Panc1 (cell line): ENCODE results near the gene NUDT3. TPM values are rescaled to one million over a fixed set of nuclear protein-coding genes. Genes with fewer than 3 reads are reported as not detected.
"Not testable (repeated sequence)": the region's sequence is repeated elsewhere in the genome, so short reads cannot be mapped to it uniquely, and the experiment has no call there.

Source experiments
- ATAC-seq: fragments of 200-7000 bp; cut with Tn5 transposase; 2 replicates; pipeline ENCODE4 v1.9.1; 2020; ENCODE audit warnings: mild to moderate bottlenecking, moderate library complexity
- BruUV-seq: library from RNA; stranded (reverse); fragments of 400-500 nt; replicated peaks from 2 replicates; lab custom pipeline; 2021; lab: Mats Ljungman, UMichigan
- CTCF ChIA-PET: fragments of 300-600 bp; sonication (Branson Sonifier 250); formaldehyde crosslinking; loops from one replicate; lab custom pipeline; 2022; ENCODE audit warnings: antibody characterized with exemption; lab: Charles Lee
- POLR2A ChIA-PET: fragments of 300-600 bp; sonication (Branson Sonifier 250); formaldehyde crosslinking; loops from one replicate; lab custom pipeline; 2022; ENCODE audit warnings: antibody characterized with exemption; lab: Charles Lee
- DNase-seq: peaks from one replicate; pipeline ENCODE4 v3.0.0-alpha.2; 2010; ENCODE audit warnings: low read depth, low spot score
- H3K27ac ChIP-seq: 2 replicates; pipeline ENCODE4 v1.5.1; 2011; ENCODE audit warnings: mild to moderate bottlenecking, low read length, inconsistent platforms
- H3K27me3 ChIP-seq: fragments of 200-500 bp; sonication (Bioruptor generic); 2 replicates; pipeline ENCODE4 v1.6.0; 2014; ENCODE audit warnings: low read length, inconsistent platforms; ENCODE audit not compliant: control insufficient read depth, insufficient read depth
- H3K36me3 ChIP-seq: fragments of 200-500 bp; sonication (Bioruptor generic); 2 replicates; pipeline ENCODE4 v1.5.1; 2014; ENCODE audit warnings: inconsistent platforms, mild to moderate bottlenecking, low read length, moderate library complexity; ENCODE audit not compliant: control insufficient read depth, insufficient read depth
- H3K4me1 ChIP-seq: 2 replicates; pipeline ENCODE4 v1.5.1; 2011; ENCODE audit warnings: inconsistent platforms, mild to moderate bottlenecking, low read length, moderate library complexity; ENCODE audit not compliant: control insufficient read depth, insufficient read depth
- H3K4me3 ChIP-seq, 2 experiments: 2 replicates each; pipeline ENCODE4 v1.5.1; 2011 to 2012; ENCODE audit warnings: low read depth in 2 of 2, low read length in 2 of 2, mild to moderate bottlenecking in 2 of 2, inconsistent platforms in 1 of 2, moderate library complexity in 1 of 2
- H3K9me3 ChIP-seq: fragments of 200-500 bp; sonication (Bioruptor generic); 2 replicates; pipeline ENCODE4 v1.5.1; 2014; ENCODE audit warnings: low read depth, mild to moderate bottlenecking, inconsistent platforms, low read length, moderate library complexity; ENCODE audit not compliant: control insufficient read depth, insufficient read depth
- CTCF ChIP-seq: fragments of 450-650 bp; IDR thresholded peaks from 2 replicates; pipeline ENCODE4 v1.5.1; 2017; ENCODE audit warnings: mild to moderate bottlenecking
- POLR2AphosphoS5 ChIP-seq: IDR thresholded peaks from 2 replicates; pipeline ENCODE4 v1.6.1; 2012; ENCODE audit warnings: mild to moderate bottlenecking, low read depth, low read length, moderate library complexity
- REST ChIP-seq, 2 experiments: IDR thresholded peaks; 2 replicates each; pipeline ENCODE4 v1.6.1; 2011 to 2012; ENCODE audit warnings: low read depth in 2 of 2, control low read depth in 1 of 2, low read length in 1 of 2, mild to moderate bottlenecking in 1 of 2, moderate library complexity in 1 of 2; ENCODE audit not compliant: insufficient read depth in 1 of 2
- SIN3A ChIP-seq: IDR thresholded peaks from 2 replicates; pipeline ENCODE4 v1.6.1; 2012; ENCODE audit warnings: low read depth, mild to moderate bottlenecking, low read length, moderate library complexity, borderline replicate concordance; ENCODE audit not compliant: insufficient read depth
- TCF7L2 ChIP-seq: IDR thresholded peaks from 2 replicates; pipeline ENCODE4 v1.6.1; 2011; ENCODE audit warnings: mild to moderate bottlenecking, low read depth, low read length, inconsistent platforms
- in situ Hi-C: cut with HindIII; loops from 2 replicates; pipeline ENCODE4 v1.10.0; 2016; ENCODE audit warnings: low sequenced_read_pairs, low pct_unique_long_range_greater_than_20kb
- intact Hi-C: fragments of 100-400 bp; cut with micrococcal nuclease; formaldehyde crosslinking; loops from one replicate; pipeline ENCODE4 v1.10.0; 2022; ENCODE audit not compliant: unreplicated experiment
- total RNA-seq: library from RNA; stranded (reverse); gene quantifications from one replicate; pipeline ENCODE4 v1.2.1, GENCODE V29; 2021; ENCODE audit not compliant: unreplicated experiment

NUDT3 gene
- total RNA-seq, 1 experiment from 2014 or later, result 25.9 TPM

DNA sequence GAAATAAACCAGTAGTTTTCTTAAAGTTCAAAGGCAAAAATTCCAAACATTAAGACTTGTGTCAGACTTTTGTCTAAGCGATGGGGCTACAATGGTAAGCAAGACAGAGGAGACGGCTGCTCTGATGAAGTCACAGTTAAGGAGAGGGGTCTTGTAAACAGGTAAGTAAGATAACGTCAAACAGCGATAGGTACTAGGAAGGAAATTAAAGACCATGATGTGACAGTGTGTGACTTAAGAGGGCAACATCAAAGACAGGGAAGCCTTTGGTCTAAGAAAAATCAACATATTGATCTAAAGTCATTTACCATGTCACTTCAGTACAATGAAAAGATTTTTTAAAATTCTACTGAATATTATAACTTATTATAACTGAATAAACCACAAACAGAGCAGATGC lies 23.1 kb downstream of the NUDT3 start:
- DNase-seq (no peak), ATAC-seq (no peak)
- Histone ChIP-seq H3K4me1 (no peaks in the 10 kb centered on the region), H3K4me3 (no peak overlapping the region), H3K27me3 (no peaks in the 10 kb centered on the region), H3K36me3 (no peaks in the 10 kb centered on the region), H3K27ac (no peak overlapping the region), H3K9me3 (no peaks in the 10 kb centered on the region)
- intact Hi-C loops, result no loop called here
- in situ Hi-C loops, result no loop called here
- CTCF ChIA-PET, result interaction anchor here (0.5 kb wide), 1 partner anchor 57 kb away, joined by 4 read pairs; the partner anchor contains the start of gene RPS10
- TF ChIP-seq REST (IDR thresholded peaks at IDR 0.05; ENCODE audit: insufficient read depth in 1 of 2, low read depth in 2 of 2, low read length in 1 of 2) (no peak), CTCF (no peak), POLR2AphosphoS5 (no peak), TCF7L2 (no peak), SIN3A (no peak)
- POLR2A ChIA-PET, result no interaction called here
- no TSS peak for BruUV-seq

DNA sequence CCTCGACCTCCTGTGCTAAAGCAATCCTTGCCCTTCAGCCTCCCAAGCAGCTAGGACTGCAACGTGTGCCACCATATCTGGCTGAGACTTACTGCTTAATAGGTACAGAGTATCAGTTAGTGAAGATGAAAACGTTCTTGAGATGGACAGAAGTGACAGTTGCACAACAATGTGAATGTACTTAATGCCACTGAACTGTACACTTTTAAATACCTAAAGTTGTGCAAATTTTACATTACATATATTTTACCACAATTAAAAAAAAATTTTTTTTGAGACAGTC lies 25.9 kb downstream of the NUDT3 start:
- no peak overlapping the region for H3K4me3 ChIP-seq
- no peak for ATAC-seq
- ChIA-PET CTCF (no interaction called here), POLR2A (interaction anchor here (0.6 kb wide), 1 partner anchor 347 kb away, joined by 6 read pairs; no protein-coding TSS in a partner anchor)
- TF ChIP-seq TCF7L2 (no peak), SIN3A (no peak), REST (IDR thresholded peaks at IDR 0.05; ENCODE audit: insufficient read depth in 1 of 2, low read depth in 2 of 2, low read length in 1 of 2) (no peak), POLR2AphosphoS5 (no peak), CTCF (no peak)
- BruUV-seq, result no TSS peak
- no peaks in the 10 kb centered on the region for H3K36me3 ChIP-seq
- H3K4me1 ChIP-seq, result peaks cover 8% of the 10 kb centered on the region
- no peak for DNase-seq
- H3K27ac ChIP-seq, result no peak overlapping the region
- intact Hi-C loops, result no loop called here
- H3K27me3 ChIP-seq, result no peaks in the 10 kb centered on the region
- in situ Hi-C loops, result no loop called here
- no peaks in the 10 kb centered on the region for H3K9me3 ChIP-seq

DNA sequence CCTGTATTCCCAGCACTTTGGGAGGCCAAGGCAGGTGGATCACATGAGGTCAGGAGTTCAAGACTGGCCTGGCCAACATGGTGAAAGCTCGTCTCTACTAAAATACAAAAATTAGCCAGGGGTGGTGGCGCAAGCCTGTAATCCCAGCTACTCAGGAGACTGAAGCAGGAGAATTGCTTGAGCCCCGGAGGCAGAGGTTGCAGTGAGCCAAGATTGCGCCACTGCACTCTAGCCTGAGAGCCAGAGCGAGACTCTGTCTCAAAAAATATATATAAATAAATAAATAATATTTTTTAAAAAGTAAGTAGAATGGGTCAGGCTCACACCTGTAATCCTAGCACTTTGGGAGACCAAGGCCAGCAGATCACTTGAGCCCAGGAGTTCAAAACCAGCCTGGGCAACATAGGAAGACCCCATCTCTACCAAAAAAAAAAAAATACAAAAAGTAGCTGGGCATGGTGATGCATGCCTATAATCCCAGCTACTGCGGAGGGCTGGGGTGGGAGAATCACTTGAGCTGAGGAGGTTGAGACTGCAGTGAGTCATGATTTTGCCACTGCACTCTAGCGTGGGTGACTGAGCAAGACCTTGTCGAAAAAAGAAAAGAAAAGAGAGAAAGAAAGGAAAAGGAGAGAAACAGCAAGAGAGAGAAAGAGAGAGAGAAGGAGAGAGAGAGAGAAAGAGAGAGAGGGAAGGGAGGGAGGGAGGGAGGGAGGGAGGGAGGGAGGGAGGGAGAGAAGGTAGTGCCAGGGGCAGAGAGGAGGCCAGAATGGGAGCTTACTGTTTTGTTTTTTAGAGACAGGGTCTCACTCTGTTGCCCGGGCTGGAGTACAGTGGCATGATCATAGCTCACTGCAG lies 26.5 kb downstream of the NUDT3 start:
- POLR2A ChIA-PET, result interaction anchor here (0.6 kb wide), 1 partner anchor 346 kb away, joined by 6 read pairs; no protein-coding TSS in a partner anchor
- intact Hi-C loops, DNase-seq, CTCF ChIA-PET, H3K4me1 ChIP-seq, BruUV-seq, H3K27ac ChIP-seq, H3K9me3 ChIP-seq, H3K36me3 ChIP-seq, H3K27me3 ChIP-seq, in situ Hi-C loops, H3K4me3 ChIP-seq, ATAC-seq: not testable (repeated sequence)
